Stimulated activated CD8-positive, alpha-beta memory T cell treated with anti-CD3 and anti-CD28 coated beads, Interleukin-15, amount 100 ng/mL, for 48 hours (primary cell): ENCODE data around the gene CFAP69.

Source experiments
- DNase-seq, 2 donors: peaks; one replicate each; pipeline ENCODE4 v3.0.0-alpha.2; 2020; ENCODE audit warnings: low read depth in 2 of 2

The CFAP69 gene

GRCh38 chr7:90244909-90245851 is at the start of gene CFAP69:
TSS of gene CFAP69 (plus strand) at chr7:90245174. CDS start at chr7:90245425, 251 bp downstream.
- peak; percentile 74 for DNase-seq

- DNase-seq = no peak
Measured at GRCh38 chr7:90201500-90202195, 43.3 kb upstream of the CFAP69 start.

GRCh38 chr7:90207956-90208355 is 37.0 kb upstream of the CFAP69 start:
- no peak for DNase-seq

- no peak for DNase-seq
Measured at GRCh38 chr7:90209776-90210175, 35.2 kb upstream of the CFAP69 start.

GRCh38 chr7:90210475-90210874 is 34.5 kb upstream of the CFAP69 start:
- no peak for DNase-seq

- no peak for DNase-seq
Measured at GRCh38 chr7:90210981-90211380, 34.0 kb upstream of the CFAP69 start.

GRCh38 chr7:90211391-90212148 is 33.4 kb upstream of the CFAP69 start, which contains the start of gene STEAP2:
TSS of gene STEAP2 (plus strand) at chr7:90211740. CDS start at chr7:90225083, 13,343 bp downstream.
- peak; percentile 2 to 21 for DNase-seq

- DNase-seq = no peak
Measured at GRCh38 chr7:90212149-90212495, 32.9 kb upstream of the CFAP69 start.

- no peak for DNase-seq
Measured at GRCh38 chr7:90213521-90213920, 31.5 kb upstream of the CFAP69 start.

GRCh38 chr7:90216080-90216674 is 28.8 kb upstream of the CFAP69 start:
- no peak for DNase-seq

- DNase-seq = no peak
Measured at GRCh38 chr7:90216771-90217170, 28.2 kb upstream of the CFAP69 start.

GRCh38 chr7:90222390-90222789 is 22.6 kb upstream of the CFAP69 start:
- no peak for DNase-seq

- no peak for DNase-seq
Measured at GRCh38 chr7:90222811-90223725, 21.9 kb upstream of the CFAP69 start.

- DNase-seq = no peak
Measured at GRCh38 chr7:90224195-90224594, 20.8 kb upstream of the CFAP69 start.

- DNase-seq = no peak
Measured at GRCh38 chr7:90225181-90225580, 19.8 kb upstream of the CFAP69 start.

GRCh38 chr7:90225601-90226000 is 19.4 kb upstream of the CFAP69 start:
- DNase-seq = no peak

GRCh38 chr7:90227259-90227658 is 17.7 kb upstream of the CFAP69 start:
- no peak for DNase-seq

- no peak for DNase-seq
Measured at GRCh38 chr7:90229682-90230081, 15.3 kb upstream of the CFAP69 start.

GRCh38 chr7:90230834-90231233 is 14.1 kb upstream of the CFAP69 start:
- DNase-seq = no peak

- DNase-seq = no peak
Measured at GRCh38 chr7:90231304-90231703, 13.7 kb upstream of the CFAP69 start.

GRCh38 chr7:90232430-90232829 is 12.5 kb upstream of the CFAP69 start:
- DNase-seq = no peak
